ENCODE data around the gene EYA2.
"Not testable (repeated sequence)": the region's sequence is repeated elsewhere in the genome, so short reads cannot be mapped to it uniquely, and the experiment has no call there.

EYA2 gene

GRCh38 chr20:47191074-47191673, 296.5 kb downstream of the EYA2 start:
- no peak for DNase-seq

DNA sequence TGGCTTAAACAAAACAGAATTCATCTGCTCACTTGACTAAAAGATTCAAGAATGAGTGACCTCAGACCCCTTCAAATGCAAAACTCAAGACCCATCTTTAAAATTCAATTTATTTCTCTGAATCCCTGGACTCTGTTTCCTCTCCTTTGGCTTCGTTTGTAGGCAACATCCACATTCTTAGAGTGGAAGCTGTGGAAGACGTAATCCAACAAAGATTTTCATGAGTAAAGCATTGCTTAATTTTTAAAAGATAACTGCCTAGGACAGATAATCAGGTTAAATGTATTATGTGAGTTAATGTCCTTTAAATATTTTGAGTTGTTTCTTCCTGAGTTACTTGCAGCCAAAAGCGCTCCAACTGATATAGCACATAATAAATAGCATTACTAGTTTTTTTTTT, 297.3 kb downstream of the EYA2 start:
- no peak for DNase-seq

GRCh38 chr20:47195573-47195972, 300.9 kb downstream of the EYA2 start:
- DNase-seq = no peak

DNA sequence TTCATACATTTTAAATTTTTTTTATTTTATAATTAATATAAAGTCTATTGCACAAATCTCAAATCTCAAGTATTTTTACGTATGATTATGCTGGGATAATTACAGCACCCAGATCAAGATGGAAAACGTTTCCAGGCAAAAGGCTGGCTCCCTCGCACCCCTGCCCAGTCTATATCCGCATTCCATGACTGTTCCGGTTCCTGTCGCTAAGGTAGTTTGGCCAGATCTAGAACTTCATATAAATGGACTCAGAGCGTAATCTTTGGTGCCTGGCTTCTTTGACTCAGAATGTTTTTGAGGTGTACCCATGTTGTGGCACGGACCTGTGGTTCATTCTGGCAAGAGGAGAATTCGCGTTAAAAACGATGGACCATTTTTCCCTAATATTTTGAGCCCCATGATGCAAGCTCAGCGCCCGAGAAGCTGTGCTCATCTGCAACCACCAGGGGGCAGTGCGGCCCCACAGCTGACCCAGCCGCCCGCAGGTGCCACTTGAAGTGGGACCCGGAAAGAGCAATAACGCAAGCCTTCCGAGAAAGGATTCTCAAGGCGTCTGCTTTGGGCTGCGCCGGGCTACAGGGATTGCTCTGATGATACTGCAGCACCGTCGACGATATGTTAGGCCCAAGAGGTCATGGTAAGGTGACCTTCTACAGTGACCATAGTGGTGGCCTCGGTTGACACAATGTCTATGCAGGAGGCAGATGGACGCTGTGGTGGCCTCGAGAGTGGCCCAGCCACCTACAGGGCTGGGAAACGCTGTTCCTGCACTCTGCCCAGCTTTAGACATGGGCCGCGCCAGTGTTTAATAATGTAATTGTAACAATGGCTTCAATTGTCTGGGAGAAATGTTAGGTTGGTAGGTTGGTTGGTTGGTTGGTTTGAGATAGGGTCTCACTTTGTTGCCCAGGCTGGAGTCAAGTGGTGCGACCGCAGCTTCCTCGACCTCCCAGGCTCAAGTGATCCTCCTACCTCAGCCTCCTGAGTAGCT, 301.7 kb downstream of the EYA2 start:
- DNase-seq = peak; percentile 77

GRCh38 chr20:47198254-47198671, 303.6 kb downstream of the EYA2 start:
- no peak for DNase-seq

GRCh38 chr20:47198996-47199552, 304.4 kb downstream of the EYA2 start:
- DNase-seq = no peak

GRCh38 chr20:47201074-47201730, 306.6 kb downstream of the EYA2 start:
- no peak for DNase-seq

- no peak for DNase-seq
Measured at GRCh38 chr20:47202733-47203667, 308.4 kb downstream of the EYA2 start.

GRCh38 chr20:47204008-47204849, 309.6 kb downstream of the EYA2 start:
- no peak for DNase-seq

DNA sequence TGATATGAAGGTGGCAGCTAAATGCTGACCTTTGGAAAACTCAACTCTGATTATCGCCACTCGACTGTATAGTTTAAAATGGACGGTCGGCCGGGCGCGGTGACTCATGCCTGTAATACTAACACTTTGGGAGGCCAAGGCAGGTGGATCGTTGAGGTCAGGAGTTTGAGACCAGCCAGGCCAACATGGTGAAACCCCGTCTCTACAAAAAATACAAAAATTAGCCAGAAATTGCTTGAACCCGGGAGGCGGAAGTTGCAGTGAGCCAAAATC, 310.1 kb downstream of the EYA2 start:
- DNase-seq = not testable (repeated sequence)

- no peak for DNase-seq
Measured at GRCh38 chr20:47205577-47206123, 311.0 kb downstream of the EYA2 start.

- DNase-seq = not testable (repeated sequence)
Measured at GRCh38 chr20:47206552-47206951, 311.9 kb downstream of the EYA2 start.

- no peak for DNase-seq
Measured at GRCh38 chr20:47206962-47207641, 312.5 kb downstream of the EYA2 start.

DNA sequence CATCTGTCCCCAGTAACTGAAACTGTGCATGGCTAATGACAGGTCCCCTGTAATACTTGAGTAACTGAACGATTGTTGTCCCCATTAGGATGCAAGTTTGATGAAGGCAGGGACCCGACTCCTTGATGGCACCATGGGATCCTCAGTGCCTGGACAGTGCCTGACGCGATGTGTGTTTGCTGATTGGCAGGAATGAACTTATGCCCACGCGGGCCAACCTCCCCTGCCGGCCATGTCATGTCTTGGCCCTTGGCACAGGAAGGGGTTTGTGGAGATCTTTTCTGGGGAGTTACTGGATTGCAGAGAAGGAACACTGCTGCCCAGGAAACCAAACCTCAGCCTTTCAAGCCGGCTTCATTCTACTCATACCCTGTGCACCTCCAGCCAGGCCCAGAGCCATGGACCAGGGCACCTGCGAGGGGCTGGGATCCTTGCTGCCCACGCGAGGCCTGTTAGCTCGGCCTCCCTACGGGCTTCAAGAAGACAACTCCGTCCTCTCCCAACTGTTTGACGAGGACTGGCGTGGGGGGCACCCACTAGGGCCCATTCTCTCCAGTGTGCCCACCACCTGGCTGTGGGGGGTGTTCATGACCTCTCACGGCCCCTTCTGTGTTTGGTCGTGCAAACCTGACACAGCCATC, 314.0 kb downstream of the EYA2 start:
- no peak for DNase-seq

- no peak for DNase-seq
Measured at GRCh38 chr20:47209982-47210381, 315.3 kb downstream of the EYA2 start.

DNA sequence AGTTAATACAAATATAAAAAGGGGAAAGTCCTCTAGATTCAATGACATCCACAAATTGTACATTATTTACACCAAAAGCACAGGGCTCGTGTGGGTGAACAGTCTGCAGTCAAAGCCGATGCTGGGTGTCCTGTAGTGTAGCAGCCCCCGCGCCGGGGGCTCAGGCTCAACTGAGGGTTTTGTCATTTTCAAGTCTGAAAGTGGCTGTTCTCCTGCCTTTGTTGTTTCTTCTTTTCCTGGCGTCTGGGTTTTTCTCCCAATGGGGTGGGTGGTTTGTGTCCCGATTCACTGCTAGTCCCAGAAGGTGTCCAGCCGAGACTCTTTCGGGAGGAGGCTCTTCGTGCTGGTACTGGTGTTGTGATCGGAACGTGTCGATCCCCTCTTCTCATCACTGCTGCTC, 315.8 kb downstream of the EYA2 start:
- DNase-seq = no peak

- DNase-seq = no peak
Measured at GRCh38 chr20:47211036-47211435, 316.4 kb downstream of the EYA2 start.

- no peak for DNase-seq
Measured at GRCh38 chr20:47212606-47213207, 318.1 kb downstream of the EYA2 start.

GRCh38 chr20:47213966-47214365, 319.3 kb downstream of the EYA2 start:
- DNase-seq = no peak

Data from right forelimb (tissue), 1 donor.